Measurements from ENCODE around the gene CD209. TPM values are rescaled to one million over a fixed set of nuclear protein-coding genes. Genes with fewer than 3 reads are reported as not detected.

The CD209 gene
- total RNA-seq, 1 donor from 2014 or later: not detected

DNA sequence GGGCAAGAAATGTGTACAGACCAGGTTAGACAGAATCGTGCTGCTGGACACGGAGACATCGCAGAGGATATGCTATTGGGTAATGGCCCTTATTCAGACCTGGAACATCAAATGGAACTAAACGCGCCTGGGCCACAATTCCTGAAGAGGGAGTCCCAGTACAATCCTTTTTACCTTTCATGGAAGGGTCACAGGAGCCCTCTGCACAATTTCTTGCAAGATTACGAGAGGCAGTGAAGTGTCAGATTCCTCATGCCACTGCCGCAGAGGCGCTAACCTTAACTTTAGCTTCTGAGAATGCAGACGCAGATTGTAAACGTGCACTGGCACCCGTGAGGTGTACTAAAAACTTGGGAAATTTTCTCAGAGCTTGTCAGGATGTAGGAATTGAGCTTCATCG is 33.8 kb upstream of the CD209 start:
- no peak for DNase-seq (ENCODE audit: low spot score)

DNA sequence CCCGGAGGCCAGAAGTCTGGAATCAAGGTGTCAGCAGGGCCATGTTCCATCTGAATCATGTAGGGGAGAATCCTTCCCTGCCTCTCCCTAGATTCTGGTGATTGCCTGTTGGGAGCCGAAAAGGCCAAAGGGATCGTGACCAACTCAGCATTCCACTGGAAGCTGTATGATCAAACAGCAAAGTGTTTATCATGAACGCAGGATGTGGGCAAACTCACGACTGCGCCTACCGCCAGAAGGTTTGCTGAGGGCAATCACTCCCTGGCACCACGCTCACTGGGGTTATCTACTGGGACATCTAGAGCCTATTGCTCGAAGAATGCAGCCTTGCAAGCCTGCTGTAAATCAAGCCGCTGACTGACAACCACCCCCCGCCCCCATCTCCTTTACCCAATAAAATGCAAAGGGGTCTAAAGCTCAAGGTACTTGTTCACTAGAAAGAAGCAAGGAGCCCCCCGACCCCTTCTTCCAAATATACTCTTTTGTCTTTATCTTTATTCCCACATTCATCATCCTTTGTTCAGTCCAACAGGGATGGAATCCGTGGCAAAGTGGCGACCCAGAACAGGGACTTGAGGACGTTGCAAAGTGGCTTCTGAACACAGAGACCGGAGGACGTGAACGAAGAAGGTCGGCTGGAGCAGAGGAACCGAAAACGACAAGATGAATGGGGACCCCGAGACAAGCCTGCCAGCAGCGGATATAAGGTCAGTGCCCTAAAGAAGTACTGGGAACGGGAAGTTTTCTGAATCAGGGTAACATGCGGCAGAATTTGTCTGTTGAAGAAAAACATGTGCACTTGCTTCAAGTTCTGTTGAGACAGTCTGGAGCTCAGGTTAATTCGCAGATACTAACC is 32.5 kb upstream of the CD209 start:
- no peak overlapping the region for H3K27ac Mint-ChIP-seq
- Histone ChIP-seq H4K20me1 (ENCODE audit: low read depth) (no peaks in the 10 kb centered on the region), H3K4me2 (no peak overlapping the region), H3K27ac (no peak overlapping the region), H2AFZ (replicated peaks) (no peak overlapping the region), H3K36me3 (no peaks in the 10 kb centered on the region), H3K27me3 (peaks cover 50% of the 10 kb centered on the region), H3K79me2 (ENCODE audit: low read depth) (no peaks in the 10 kb centered on the region), H3K4me3 (no peak overlapping the region), H3K9me3 (ENCODE audit: low read depth) (no peaks in the 10 kb centered on the region), H3K4me1 (peaks cover 8% of the 10 kb centered on the region), H3K9ac (no peak overlapping the region), H3F3A (ENCODE audit: low read depth) (peaks cover 18% of the 10 kb centered on the region)
- H3K4me3 Mint-ChIP-seq: no peak overlapping the region
- no peak for DNase-seq (ENCODE audit: low spot score)
- peaks cover 16% of the 10 kb centered on the region for H3K27me3 Mint-ChIP-seq (ENCODE audit: insufficient read depth, low read depth)
- no peaks in the 10 kb centered on the region for H3K36me3 Mint-ChIP-seq
- no peaks in the 10 kb centered on the region for H3K4me1 Mint-ChIP-seq
- H3K9me3 Mint-ChIP-seq: peaks cover 2% of the 10 kb centered on the region
- TF ChIP-seq EZH2phosphoT487 (IDR thresholded peaks at IDR 0.05) (no peak), EZH2 (IDR thresholded peaks at IDR 0.05) (no peak)
- TF ChIP-seq, protein P1, sequence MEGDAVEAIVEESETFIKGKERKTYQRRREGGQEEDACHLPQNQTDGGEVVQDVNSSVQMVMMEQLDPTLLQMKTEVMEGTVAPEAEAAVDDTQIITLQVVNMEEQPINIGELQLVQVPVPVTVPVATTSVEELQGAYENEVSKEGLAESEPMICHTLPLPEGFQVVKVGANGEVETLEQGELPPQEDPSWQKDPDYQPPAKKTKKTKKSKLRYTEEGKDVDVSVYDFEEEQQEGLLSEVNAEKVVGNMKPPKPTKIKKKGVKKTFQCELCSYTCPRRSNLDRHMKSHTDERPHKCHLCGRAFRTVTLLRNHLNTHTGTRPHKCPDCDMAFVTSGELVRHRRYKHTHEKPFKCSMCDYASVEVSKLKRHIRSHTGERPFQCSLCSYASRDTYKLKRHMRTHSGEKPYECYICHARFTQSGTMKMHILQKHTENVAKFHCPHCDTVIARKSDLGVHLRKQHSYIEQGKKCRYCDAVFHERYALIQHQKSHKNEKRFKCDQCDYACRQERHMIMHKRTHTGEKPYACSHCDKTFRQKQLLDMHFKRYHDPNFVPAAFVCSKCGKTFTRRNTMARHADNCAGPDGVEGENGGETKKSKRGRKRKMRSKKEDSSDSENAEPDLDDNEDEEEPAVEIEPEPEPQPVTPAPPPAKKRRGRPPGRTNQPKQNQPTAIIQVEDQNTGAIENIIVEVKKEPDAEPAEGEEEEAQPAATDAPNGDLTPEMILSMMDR (IDR thresholded peaks at IDR 0.05): no peak

More for the DNA sequence above, 33.8 kb upstream of the CD209 start:
- peaks cover 62% of the 10 kb centered on the region for H3K27me3 ChIP-seq
- peaks cover 18% of the 10 kb centered on the region for H3F3A ChIP-seq (ENCODE audit: low read depth)
- no peak overlapping the region for H3K27ac ChIP-seq
- TF ChIP-seq, protein P1 (IDR thresholded peaks at IDR 0.05): no peak
- no peak for TF ChIP-seq EZH2 (IDR thresholded peaks at IDR 0.05)
- no peak for TF ChIP-seq EZH2phosphoT487 (IDR thresholded peaks at IDR 0.05)
- Mint-ChIP-seq H3K27me3 (ENCODE audit: insufficient read depth, low read depth) (peaks cover 23% of the 10 kb centered on the region), H3K9me3 (peaks cover 5% of the 10 kb centered on the region), H3K4me3 (no peak overlapping the region), H3K4me1 (no peaks in the 10 kb centered on the region), H3K36me3 (no peaks in the 10 kb centered on the region), H3K27ac (no peak overlapping the region)
- no peak overlapping the region for H2AFZ ChIP-seq (replicated peaks)
- no peak overlapping the region for H3K4me2 ChIP-seq
- no peak overlapping the region for H3K4me3 ChIP-seq
- H3K4me1 ChIP-seq: peaks cover 8% of the 10 kb centered on the region
- no peaks in the 10 kb centered on the region for H4K20me1 ChIP-seq (ENCODE audit: low read depth)
- H3K9ac ChIP-seq: no peak overlapping the region
- H3K9me3 ChIP-seq (ENCODE audit: low read depth): no peaks in the 10 kb centered on the region
- no peaks in the 10 kb centered on the region for H3K36me3 ChIP-seq
- no peaks in the 10 kb centered on the region for H3K79me2 ChIP-seq (ENCODE audit: low read depth)

DNA sequence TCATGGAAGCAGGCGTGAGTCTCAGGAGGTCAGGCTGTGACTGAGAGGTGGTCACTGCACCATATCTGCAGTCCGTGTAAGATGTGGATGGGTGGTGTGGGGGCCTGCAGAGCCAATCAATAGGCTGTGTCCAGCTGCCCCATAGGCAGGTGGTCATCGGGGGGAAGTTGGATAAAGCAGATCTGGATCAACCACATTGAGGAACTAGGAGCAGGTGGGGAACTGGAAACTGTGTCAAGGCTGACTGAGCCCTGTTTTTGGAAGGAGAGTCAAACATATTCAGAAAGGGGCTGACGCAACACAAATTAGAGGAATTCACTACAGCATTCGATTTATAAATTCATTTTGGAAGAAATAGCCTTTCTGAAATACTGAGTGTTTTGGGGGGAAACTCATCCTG is 30.7 kb upstream of the CD209 start:
- Mint-ChIP-seq H3K4me1 (no peaks in the 10 kb centered on the region), H3K36me3 (no peaks in the 10 kb centered on the region), H3K27me3 (ENCODE audit: insufficient read depth, low read depth) (peaks cover 13% of the 10 kb centered on the region), H3K27ac (no peak overlapping the region), H3K4me3 (no peak overlapping the region), H3K9me3 (peaks cover 2% of the 10 kb centered on the region)
- Histone ChIP-seq H4K20me1 (ENCODE audit: low read depth) (no peaks in the 10 kb centered on the region), H3K9me3 (ENCODE audit: low read depth) (no peaks in the 10 kb centered on the region), H2AFZ (replicated peaks) (peak overlapping the region; percentile 42), H3K4me3 (peak overlapping the region; percentile 17), H3K27ac (peak overlapping the region; percentile 29), H3K4me2 (peak overlapping the region; percentile 69), H3F3A (ENCODE audit: low read depth) (peaks cover 18% of the 10 kb centered on the region), H3K4me1 (peaks cover 8% of the 10 kb centered on the region), H3K36me3 (no peaks in the 10 kb centered on the region), H3K27me3 (peaks cover 32% of the 10 kb centered on the region), H3K79me2 (ENCODE audit: low read depth) (no peaks in the 10 kb centered on the region), H3K9ac (no peak overlapping the region)
- TF ChIP-seq EZH2phosphoT487 (IDR thresholded peaks at IDR 0.05) (no peak), EZH2 (IDR thresholded peaks at IDR 0.05) (no peak)
- TF ChIP-seq, protein P1 (IDR thresholded peaks at IDR 0.05): no peak
- DNase-seq (ENCODE audit: low spot score): no peak

Data from neural progenitor cell (in vitro differentiated cells).